ENCODE results near the gene MT1F. TPM values are rescaled to one million over a fixed set of nuclear protein-coding genes. Genes with fewer than 3 reads are reported as not detected.

Gene MT1F
- total RNA-seq = 1.8 TPM

GRCh38 chr16:56657555-56658326 lies at the start of gene MT1F:
Gene MT1F (plus strand): TSS chr16:56657959. CDS start chr16:56658059, 100 bp downstream.

GRCh38 chr16:56608043-56608875 lies 49.5 kb upstream of the MT1F start, which contains the start of gene MT2A:
Gene MT2A (plus strand): TSS chr16:56608584. CDS start chr16:56608656, 72 bp downstream.

GRCh38 chr16:56625140-56625942 lies 32.4 kb upstream of the MT1F start, which contains the start of gene MT1E:
Gene MT1E (plus strand): TSS chr16:56625781. CDS start chr16:56625852, 71 bp downstream.

GRCh38 chr16:56632156-56632847 lies 25.5 kb upstream of the MT1F start, which contains the start of gene MT1M:
Gene MT1M (plus strand): TSS chr16:56632659. CDS start chr16:56632732, 73 bp downstream.

GRCh38 chr16:56637814-56638750 lies 19.7 kb upstream of the MT1F start, which contains the start of gene MT1A:
Gene MT1A (plus strand): TSS chr16:56638666. CDS start chr16:56638739, 73 bp downstream.

GRCh38 chr16:56651586-56651985 lies 6.2 kb upstream of the MT1F start, which contains the start of gene MT1B:
Gene MT1B (plus strand): TSS chr16:56651886. CDS start chr16:56651954, 68 bp downstream.

GRCh38 chr16:56667581-56668571 lies 10.1 kb downstream of the MT1F start, which contains the start of gene MT1G:
Gene MT1G (minus strand): TSS chr16:56668065. CDS start chr16:56667993, 72 bp downstream.

GRCh38 chr16:56669005-56669839 lies 11.5 kb downstream of the MT1F start, which contains the start of gene MT1H:
Gene MT1H (plus strand): TSS chr16:56669814. CDS start chr16:56669885, 71 bp downstream.

GRCh38 chr16:56681939-56682702 lies 24.4 kb downstream of the MT1F start, which contains the start of gene MT1X:
Gene MT1X (plus strand): TSS chr16:56682470. CDS start chr16:56682541, 71 bp downstream.

Other genes with a start within 250 kb of the MT1F start
- gene AMFR, start 232.4 kb upstream of the MT1F start, total RNA-seq = 244 TPM
- 225 TPM for gene NUDT21, start 206.6 kb upstream of the MT1F start, total RNA-seq
- gene OGFOD1, start 206.4 kb upstream of the MT1F start, total RNA-seq = 25.4 TPM
- 126 TPM for gene BBS2, start 137.9 kb upstream of the MT1F start, total RNA-seq
- gene MT4, start 92.9 kb upstream of the MT1F start, total RNA-seq = not detected
- 51.7 TPM for gene MT3, start 68.4 kb upstream of the MT1F start, total RNA-seq
- gene MT2A, start 49.4 kb upstream of the MT1F start, total RNA-seq = 5.1 TPM
- 9.9 TPM for gene MT1E, start 32.2 kb upstream of the MT1F start, total RNA-seq
- 1.4 TPM for gene MT1M, start 25.3 kb upstream of the MT1F start, total RNA-seq
- not detected for gene MT1A, start 19.3 kb upstream of the MT1F start, total RNA-seq
- not detected for gene MT1B, start 6.1 kb upstream of the MT1F start, total RNA-seq
- not detected for gene MT1G, start 10.1 kb downstream of the MT1F start, total RNA-seq
- gene MT1H, start 11.9 kb downstream of the MT1F start, total RNA-seq = not detected
- gene MT1X, start 24.5 kb downstream of the MT1F start, total RNA-seq = 14.3 TPM
- gene NUP93, start 72.2 kb downstream of the MT1F start, total RNA-seq = 140 TPM
- not detected for gene SLC12A3, start 207.2 kb downstream of the MT1F start, total RNA-seq